CD4-positive, alpha-beta T cell treated with Interleukin-17A for 4 hours (primary cell): ENCODE data around the gene RELN.

Source experiments
- DNase-seq: peaks from one replicate; pipeline ENCODE4 v3.0.0-alpha.2; 2020; ENCODE audit warnings: mixed read lengths

Gene RELN

GRCh38 chr7:103446049-103446520 lies 543.4 kb downstream of the RELN start, which contains the start of gene SLC26A5:
TSS of gene SLC26A5 (minus strand) at chr7:103446207. CDS start at chr7:103421514, 24,693 bp downstream.
- DNase-seq = no peak

DNA sequence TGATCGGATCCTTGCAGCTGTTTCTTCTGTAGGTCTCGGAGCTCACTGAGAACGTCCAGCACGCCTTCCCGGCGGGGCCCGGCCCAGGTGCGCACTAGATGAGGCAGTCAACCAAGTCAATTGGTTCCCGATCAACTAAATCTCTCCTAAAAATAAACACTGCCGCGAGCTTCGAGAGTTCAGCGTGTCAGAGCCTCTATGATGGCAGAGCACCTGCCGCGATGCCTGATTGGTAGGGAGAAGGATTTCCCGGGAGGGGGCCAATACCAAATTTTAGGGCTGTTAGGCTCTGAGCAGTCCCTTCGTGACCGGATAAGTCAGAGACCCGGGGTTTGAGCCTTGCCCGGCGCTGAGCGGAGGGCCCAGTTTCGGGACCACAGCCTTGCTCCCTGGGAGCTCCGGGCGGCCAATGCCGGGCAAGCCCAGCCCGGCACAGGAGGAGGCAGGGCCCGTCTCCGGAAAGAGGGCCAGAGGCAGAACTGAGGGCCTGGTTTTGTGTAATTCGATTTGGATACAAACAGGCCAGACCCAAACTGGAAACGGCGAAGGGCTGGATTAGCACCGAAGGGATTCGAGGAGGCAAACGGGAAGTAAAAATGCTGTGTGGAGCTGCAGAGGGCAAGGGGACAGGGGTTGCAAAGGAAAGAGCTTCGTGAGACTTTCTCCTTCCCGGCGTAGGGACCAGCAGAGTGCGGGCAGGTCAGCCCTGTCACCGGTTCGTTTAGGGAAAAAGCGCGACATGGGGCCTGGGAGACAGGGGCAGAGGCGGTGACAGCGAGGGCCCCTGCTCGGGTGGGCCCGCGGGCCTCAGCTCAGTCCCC lies 544.0 kb downstream of the RELN start:
- DNase-seq = no peak

DNA sequence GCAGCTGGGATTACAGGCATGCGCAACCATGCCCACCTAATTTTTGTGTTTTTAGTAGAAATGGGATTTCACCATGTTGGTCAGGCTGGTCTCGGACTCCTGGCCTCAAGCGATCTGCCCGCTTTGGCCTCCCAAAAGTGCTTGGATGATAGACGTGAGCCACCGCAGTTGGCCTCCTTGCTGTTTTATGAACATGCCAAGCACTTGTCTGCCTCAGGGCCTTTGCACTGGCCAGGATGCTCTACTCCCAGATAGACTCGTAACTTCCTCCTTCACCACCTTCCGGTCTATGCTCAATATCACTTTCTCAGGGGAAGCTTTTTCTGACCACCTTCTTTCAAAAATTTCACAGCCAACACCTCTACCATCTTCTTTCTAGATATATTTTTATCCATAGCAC lies 549.8 kb downstream of the RELN start:
- no peak for DNase-seq

DNA sequence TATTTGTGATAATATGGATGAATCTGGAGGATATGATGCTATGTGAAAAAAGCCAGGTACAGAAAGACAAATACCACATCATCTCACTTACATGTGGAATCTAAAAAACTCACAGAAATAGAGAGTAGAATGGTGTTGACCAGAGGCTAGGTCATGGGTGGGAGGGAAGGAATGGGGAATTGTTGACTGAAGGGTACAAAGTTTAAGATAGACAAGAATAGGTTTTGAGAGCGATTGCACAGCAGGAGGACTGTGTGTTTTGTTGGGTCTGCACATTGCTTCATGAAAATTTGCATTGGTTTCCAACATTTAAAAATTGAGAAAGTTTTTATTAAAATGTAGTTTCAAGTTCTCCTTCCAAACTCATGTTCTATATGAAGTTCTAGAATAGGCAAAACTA lies 551.8 kb downstream of the RELN start:
- no peak for DNase-seq

GRCh38 chr7:103432712-103433111 lies 556.7 kb downstream of the RELN start:
- no peak for DNase-seq

DNA sequence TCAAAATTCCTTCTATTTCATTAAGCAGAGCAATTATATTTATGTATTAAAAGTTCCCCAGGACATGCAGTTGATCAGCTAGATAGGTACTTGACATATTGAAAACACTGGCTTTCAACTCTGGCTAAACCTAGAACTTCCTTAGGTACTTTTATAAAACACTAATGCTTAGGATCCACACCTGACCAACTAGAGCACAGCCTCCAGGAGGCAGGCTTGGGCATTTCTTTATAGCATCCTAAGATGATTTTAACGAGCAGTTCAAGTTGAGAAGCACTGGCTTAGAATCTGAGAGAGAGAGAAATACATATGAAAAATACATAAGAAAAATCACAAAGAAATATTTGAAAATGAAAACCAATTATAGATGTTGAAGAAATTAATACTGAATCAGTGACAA lies 564.3 kb downstream of the RELN start:
- DNase-seq = no peak

DNA sequence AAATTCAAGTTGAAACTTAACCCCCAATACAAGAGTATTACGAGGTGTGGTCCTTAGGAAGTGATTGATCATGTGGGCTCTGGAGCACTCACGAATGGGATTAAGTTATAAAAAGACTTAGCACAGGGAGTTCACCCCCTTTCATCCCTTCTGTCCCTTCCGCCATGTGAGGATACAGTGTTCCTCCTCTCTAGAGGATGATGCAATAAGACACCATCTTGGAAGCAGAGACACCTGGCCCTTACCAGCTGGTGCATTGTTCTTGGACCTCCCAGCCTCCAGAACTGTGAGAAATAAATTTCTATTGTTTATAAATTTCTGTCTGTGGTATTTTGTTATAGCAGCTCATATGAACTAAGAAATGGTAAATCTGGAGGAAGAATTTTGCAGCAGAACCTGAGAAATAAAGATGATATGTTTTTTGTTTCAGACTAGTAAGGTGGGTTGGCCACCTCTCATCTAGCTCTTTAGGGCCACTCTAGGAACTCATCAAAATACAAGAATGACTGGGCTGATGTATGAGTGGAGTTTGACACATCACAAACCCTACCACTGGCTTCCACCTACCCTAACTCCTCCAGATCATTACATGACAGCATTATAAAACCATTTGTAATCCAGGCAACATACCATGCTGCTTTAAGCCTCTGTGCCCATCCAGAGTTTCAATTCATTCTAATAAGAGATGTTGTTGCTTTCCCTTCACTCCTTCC lies 565.8 kb downstream of the RELN start:
- no peak for DNase-seq
